Liver (tissue), 9 donors: ENCODE data around the gene XG. TPM values are rescaled to one million over a fixed set of nuclear protein-coding genes. Genes with fewer than 3 reads are reported as not detected.

Source experiments
- DNase-seq: peaks from one replicate; pipeline ENCODE4 v3.0.0-alpha.2; 2017; ENCODE audit warnings: low spot score
- H3K27ac ChIP-seq, 2 donors: one replicate each; pipeline ENCODE4 v1.7.0; 2013; ENCODE audit warnings: inconsistent platforms in 2 of 2, low read length in 2 of 2, control low read depth in 1 of 2, low read depth in 1 of 2, mild to moderate bottlenecking in 1 of 2
- H3K27me3 ChIP-seq, 4 donors: one replicate each; pipeline versions ENCODE4 v1.6.1 to v1.7.0; 2013; ENCODE audit warnings: low read length in 3 of 4, inconsistent platforms in 1 of 4, mild to moderate bottlenecking in 1 of 4, moderate library complexity in 1 of 4; ENCODE audit not compliant: control insufficient read depth in 4 of 4, insufficient read depth in 4 of 4
- H3K36me3 ChIP-seq, 4 donors: one replicate each; pipeline versions ENCODE4 v1.6.1 to v1.7.0; 2013; ENCODE audit warnings: low read length in 3 of 4, mild to moderate bottlenecking in 3 of 4, low read depth in 1 of 4, moderate library complexity in 1 of 4; ENCODE audit not compliant: control insufficient read depth in 4 of 4, insufficient read depth in 3 of 4
- H3K4me1 ChIP-seq, 4 donors: one replicate each; pipeline versions ENCODE4 v1.6.1 to v1.7.0; 2013; ENCODE audit warnings: low read length in 3 of 4, mild to moderate bottlenecking in 3 of 4, moderate library complexity in 1 of 4; ENCODE audit not compliant: control insufficient read depth in 4 of 4, insufficient read depth in 4 of 4
- H3K4me3 ChIP-seq, 3 donors: one replicate each; pipeline versions ENCODE4 v1.6.1 to v1.7.0; 2013; ENCODE audit warnings: low read length in 3 of 3, control low read depth in 1 of 3, low read depth in 1 of 3, mild to moderate bottlenecking in 1 of 3
- H3K9ac ChIP-seq, 2 donors: one replicate each; pipeline ENCODE4 v1.7.0; 2013; ENCODE audit warnings: low read length in 2 of 2, mild to moderate bottlenecking in 2 of 2, moderate library complexity in 2 of 2, control low read depth in 1 of 2, low read depth in 1 of 2
- H3K9me3 ChIP-seq, 4 donors: one replicate each; pipeline versions ENCODE4 v1.6.1 to v1.7.0; 2013; ENCODE audit warnings: low read length in 3 of 4; ENCODE audit not compliant: control insufficient read depth in 4 of 4
- ATF3 ChIP-seq: IDR thresholded peaks from 2 replicates; pipeline ENCODE4 v1.6.1; 2016; ENCODE audit warnings: antibody characterized with exemption
- CTCF ChIP-seq: fragments of 150-350 bp; IDR thresholded peaks from 2 replicates; pipeline ENCODE4 v1.5.1; 2017; ENCODE audit warnings: improper control_type of control experiment, low read depth, low read length; ENCODE audit not compliant: missing input control
- EGR1 ChIP-seq, 2 donors: IDR thresholded peaks; 2 replicates each; pipeline ENCODE4 v1.6.1; 2016 to 2018; ENCODE audit warnings: antibody characterized with exemption in 2 of 2, low read depth in 2 of 2
- FOXA1 ChIP-seq: IDR thresholded peaks from 2 replicates; pipeline ENCODE4 v1.6.1; 2016; ENCODE audit warnings: antibody characterized with exemption
- GABPA ChIP-seq, 2 donors: IDR thresholded peaks in 1 of 2; conservative IDR thresholded peaks in 1 of 2; 2 replicates each; pipeline ENCODE4 v1.6.1; 2016; ENCODE audit warnings: antibody characterized with exemption in 2 of 2, mild to moderate bottlenecking in 1 of 2, moderate library complexity in 1 of 2
- HNF4A ChIP-seq, 2 donors: conservative IDR thresholded peaks; 2 replicates each; pipeline ENCODE4 v1.6.1; 2016; ENCODE audit warnings: antibody characterized with exemption in 2 of 2, mild to moderate bottlenecking in 2 of 2
- HNF4G ChIP-seq: IDR thresholded peaks from 2 replicates; pipeline ENCODE4 v1.6.1; 2016; ENCODE audit warnings: antibody characterized with exemption
- JUND ChIP-seq, 2 donors: IDR thresholded peaks; 2 replicates each; pipeline ENCODE4 v1.6.1; 2016; ENCODE audit warnings: antibody characterized with exemption in 2 of 2
- MAX ChIP-seq: IDR thresholded peaks from 2 replicates; pipeline ENCODE4 v1.6.1; 2016; ENCODE audit warnings: antibody characterized with exemption
- NR2F2 ChIP-seq: IDR thresholded peaks from 2 replicates; pipeline ENCODE4 v1.6.1; 2016; ENCODE audit warnings: antibody characterized with exemption
- RAD21 ChIP-seq, 2 donors: IDR thresholded peaks; 2 replicates each; pipeline ENCODE4 v1.6.1; 2016; ENCODE audit warnings: antibody characterized with exemption in 2 of 2, mild to moderate bottlenecking in 2 of 2
- REST ChIP-seq: IDR thresholded peaks from 2 replicates; pipeline ENCODE4 v1.6.1; 2016; ENCODE audit warnings: antibody characterized with exemption, mild to moderate bottlenecking
- RXRA ChIP-seq, 2 donors: IDR thresholded peaks; 2 replicates each; pipeline ENCODE4 v1.6.1; 2017 to 2018; ENCODE audit warnings: antibody characterized with exemption in 2 of 2, mild to moderate bottlenecking in 1 of 2
- SP1 ChIP-seq: IDR thresholded peaks from 2 replicates; pipeline ENCODE4 v1.6.1; 2018; ENCODE audit warnings: antibody characterized with exemption, mild to moderate bottlenecking
- TAF1 ChIP-seq: conservative IDR thresholded peaks from 2 replicates; pipeline ENCODE4 v1.6.1; 2016; ENCODE audit warnings: antibody characterized with exemption, mild to moderate bottlenecking
- YY1 ChIP-seq: IDR thresholded peaks from 2 replicates; pipeline ENCODE4 v1.6.1; 2016; ENCODE audit warnings: antibody characterized with exemption, mild to moderate bottlenecking
- ZBTB33 ChIP-seq: IDR thresholded peaks from 2 replicates; pipeline ENCODE4 v1.6.1; 2016; ENCODE audit warnings: antibody characterized with exemption
- WGBS: extraction: QIAGEN DNeasy Blood & Tissue Kit; methylation state at CpG from one replicate; pipeline ENCODE4 v1.1.7; 2013; 5-methylcytosine and 5-hydroxymethylcytosine counted together
- polyA plus RNA-seq, 2 donors: library from polyadenylated mRNA; stranded (reverse) in 1 of 2; unstranded in 1 of 2; fragments of 200-250 nt in 1 of 2; fragments of >200 nt in 1 of 2; fragmentation: Nextera tagmentation in 1 of 2; extraction: Ambion mirVana in 1 of 2; gene quantifications; one replicate each; pipeline versions ENCODE4 v1.2.1 to v1.2.3, GENCODE V29; 2013 to 2015
- total RNA-seq, 2 donors: library from RNA; depleted of rRNA; stranded (reverse); fragments of >200 nt; gene quantifications; one replicate each; pipeline ENCODE4 v1.2.3, GENCODE V29; 2014
- donor health status: healthy.
- donor health status: healthy.
- donor health status: healthy.
- donor health status: healthy.
- donor health status: healthy.

XG gene
- total and polyA plus RNA-seq, 4 donors, result 0.02 to 0.93 (median 0.74) TPM; not detected in 1

- no peak overlapping the region for H3K27ac ChIP-seq
- no peak for DNase-seq
- no peak overlapping the region for H3K4me3 ChIP-seq
- H3K9ac ChIP-seq, result no peak overlapping the region
- H3K27me3 ChIP-seq, result no peaks in the 10 kb centered on the region
- 84% methylated on average over 1 of the region's 1 CpG for WGBS
- H3K9me3 ChIP-seq, result no peaks in the 10 kb centered on the region
- H3K4me1 ChIP-seq, result no peaks in the 10 kb centered on the region
- peaks cover 0 to 68% (median 27%) of the 10 kb centered on the region in 4 donors for H3K36me3 ChIP-seq
- TF ChIP-seq FOXA1 (no peak), ATF3 (no peak), SP1 (no peak), MAX (no peak), RXRA (IDR thresholded peaks at IDR 0.05) (no peak), EGR1 (IDR thresholded peaks at IDR 0.05; ENCODE audit: low read depth in 2 of 2) (no peak), GABPA (IDR thresholded peaks at IDR 0.05 in 1 of 2, conservative IDR thresholded peaks at IDR 0.05 in 1 of 2) (no peak), HNF4G (no peak), YY1 (no peak), REST (no peak)
Observed at GRCh38 chrX:2859197-2859797, 107.5 kb downstream of the XG start.

GRCh38 chrX:2862404-2862803, 110.6 kb downstream of the XG start:
- H3K4me3 ChIP-seq, result no peak overlapping the region
- no peaks in the 10 kb centered on the region for H3K4me1 ChIP-seq
- DNase-seq, result no peak
- WGBS, result 59% methylated on average over 9 of the region's 9 CpGs
- TF ChIP-seq MAX (no peak), NR2F2 (no peak), ATF3 (no peak), HNF4G (no peak), HNF4A (conservative IDR thresholded peaks at IDR 0.05) (no peak), ZBTB33 (no peak), TAF1 (no peak), CTCF (no peak), SP1 (no peak), JUND (IDR thresholded peaks at IDR 0.05) (no peak), YY1 (no peak), GABPA (IDR thresholded peaks at IDR 0.05 in 1 of 2, conservative IDR thresholded peaks at IDR 0.05 in 1 of 2) (no peak), RXRA (IDR thresholded peaks at IDR 0.05) (no peak), RAD21 (IDR thresholded peaks at IDR 0.05) (no peak), EGR1 (IDR thresholded peaks at IDR 0.05; ENCODE audit: low read depth in 2 of 2) (no peak)
- no peak overlapping the region for H3K27ac ChIP-seq
- no peak overlapping the region for H3K9ac ChIP-seq
- H3K36me3 ChIP-seq, result peaks cover 0 to 63% (median 23%) of the 10 kb centered on the region in 4 donors
- H3K9me3 ChIP-seq, result no peaks in the 10 kb centered on the region
- H3K27me3 ChIP-seq, result no peaks in the 10 kb centered on the region
